ENCODE data around the gene NKAPD1. TPM values are rescaled to one million over a fixed set of nuclear protein-coding genes. Genes with fewer than 3 reads are reported as not detected.

NKAPD1 gene, protein sequence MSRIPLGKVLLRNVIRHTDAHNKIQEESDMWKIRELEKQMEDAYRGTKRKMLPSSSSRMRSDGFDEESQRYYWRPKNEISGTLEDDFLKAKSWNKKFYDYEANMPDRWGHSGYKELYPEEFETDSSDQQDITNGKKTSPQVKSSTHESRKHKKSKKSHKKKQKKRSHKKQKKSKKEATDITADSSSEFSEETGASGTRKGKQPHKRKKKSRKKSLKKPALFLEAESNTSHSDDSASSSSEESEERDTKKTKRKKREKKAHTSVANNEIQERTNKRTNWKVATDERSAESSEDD
- 6.8 and 10.5 TPM in 2 replicates for total RNA-seq

DNA sequence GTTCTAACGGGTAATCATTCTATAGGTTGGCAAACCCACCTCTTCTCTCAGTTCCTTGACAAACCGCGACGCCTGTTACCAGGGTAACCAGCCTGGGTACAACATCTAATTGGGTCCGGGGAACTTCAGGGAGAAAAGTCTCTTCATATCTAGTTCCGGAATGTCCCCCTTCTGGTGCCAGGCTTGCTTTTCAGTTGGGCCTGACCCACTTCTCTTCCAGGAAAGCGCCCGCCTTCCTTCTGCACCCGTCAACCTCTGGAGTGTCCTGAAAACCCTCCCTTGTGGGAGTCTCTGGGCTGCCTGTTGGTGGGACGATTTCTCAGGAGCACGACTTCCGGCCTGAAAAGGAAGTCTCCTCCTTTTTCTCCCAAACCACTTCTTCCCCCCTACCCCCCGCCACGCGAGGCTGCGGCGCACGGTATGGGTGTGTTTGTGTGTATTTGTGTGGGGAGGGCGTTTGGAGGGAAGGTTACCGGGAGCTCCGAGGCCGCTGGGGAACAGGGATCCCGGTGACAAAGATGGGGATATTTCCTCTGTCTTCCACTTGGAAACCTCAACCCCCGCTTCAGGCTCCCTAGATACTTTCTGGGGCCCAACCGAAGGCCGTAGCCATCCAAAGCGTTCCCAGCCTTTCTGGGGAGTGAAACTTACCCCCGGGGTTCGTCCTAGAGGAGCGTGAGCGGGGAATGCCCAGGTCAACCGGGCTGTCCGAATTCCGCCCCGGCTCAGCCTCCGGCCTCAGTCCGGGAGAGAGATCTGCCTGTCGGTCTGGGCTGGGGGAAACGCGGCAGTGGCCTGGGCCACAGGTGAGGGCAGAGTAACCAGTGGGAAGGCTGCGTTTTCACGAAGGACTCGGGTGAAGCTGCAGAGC is at the start of gene NKAPD1, which contains the start of gene PIH1D2:
NKAPD1 (plus strand) TSS at position 359 of the 871 bp plus-strand sequence. CDS start 1,276 bp downstream, outside the sequence.
PIH1D2 (minus strand) TSS at position 77 of the 871 bp plus-strand sequence. CDS start 843 bp downstream, outside the sequence.

DNA sequence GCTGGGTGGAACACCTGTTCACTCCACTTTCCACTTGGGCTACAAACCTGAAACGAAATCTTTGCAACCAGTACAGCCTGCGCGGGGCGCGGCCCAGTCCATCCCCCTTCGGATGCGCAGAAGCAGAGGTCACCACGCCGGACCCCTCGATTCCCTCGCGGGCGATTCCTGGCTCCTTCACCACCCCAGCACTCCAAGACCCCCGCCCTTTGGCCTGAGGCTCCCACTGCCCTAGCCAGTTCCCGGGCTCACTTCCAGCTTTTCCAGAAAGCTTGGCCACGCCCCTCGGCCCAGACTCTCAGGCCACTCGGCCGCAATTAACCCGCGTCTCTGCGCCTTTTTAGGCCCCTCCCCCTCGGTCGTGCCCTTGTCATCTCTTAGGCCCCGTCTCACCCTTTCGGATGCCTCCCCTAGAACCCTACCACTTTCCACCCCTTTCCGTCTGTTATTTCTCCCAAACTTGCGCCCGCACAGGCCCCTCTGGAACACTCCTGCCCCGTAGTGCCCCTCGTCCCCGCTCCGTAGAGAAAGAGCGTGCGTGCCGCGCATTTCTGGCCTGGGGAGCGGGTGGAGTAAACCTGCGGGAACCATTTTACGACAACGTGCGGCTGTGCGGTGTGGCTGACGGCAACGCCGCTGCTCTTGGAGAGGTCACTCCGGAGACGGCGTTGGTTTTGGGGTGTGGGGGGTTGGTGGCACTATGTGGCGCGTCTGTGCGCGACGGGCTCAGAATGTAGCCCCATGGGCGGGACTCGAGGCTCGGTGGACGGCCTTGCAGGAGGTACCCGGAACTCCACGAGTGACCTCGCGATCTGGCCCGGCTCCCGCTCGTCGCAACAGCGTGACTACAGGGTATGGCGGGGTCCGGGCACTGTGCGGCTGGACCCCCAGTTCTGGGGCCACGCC is 49.1 kb upstream of the NKAPD1 start, which contains the start of gene DLAT:
DLAT (plus strand) TSS at position 636 of the 906 bp plus-strand sequence; CDS start at position 701, 65 bp downstream.

DNA sequence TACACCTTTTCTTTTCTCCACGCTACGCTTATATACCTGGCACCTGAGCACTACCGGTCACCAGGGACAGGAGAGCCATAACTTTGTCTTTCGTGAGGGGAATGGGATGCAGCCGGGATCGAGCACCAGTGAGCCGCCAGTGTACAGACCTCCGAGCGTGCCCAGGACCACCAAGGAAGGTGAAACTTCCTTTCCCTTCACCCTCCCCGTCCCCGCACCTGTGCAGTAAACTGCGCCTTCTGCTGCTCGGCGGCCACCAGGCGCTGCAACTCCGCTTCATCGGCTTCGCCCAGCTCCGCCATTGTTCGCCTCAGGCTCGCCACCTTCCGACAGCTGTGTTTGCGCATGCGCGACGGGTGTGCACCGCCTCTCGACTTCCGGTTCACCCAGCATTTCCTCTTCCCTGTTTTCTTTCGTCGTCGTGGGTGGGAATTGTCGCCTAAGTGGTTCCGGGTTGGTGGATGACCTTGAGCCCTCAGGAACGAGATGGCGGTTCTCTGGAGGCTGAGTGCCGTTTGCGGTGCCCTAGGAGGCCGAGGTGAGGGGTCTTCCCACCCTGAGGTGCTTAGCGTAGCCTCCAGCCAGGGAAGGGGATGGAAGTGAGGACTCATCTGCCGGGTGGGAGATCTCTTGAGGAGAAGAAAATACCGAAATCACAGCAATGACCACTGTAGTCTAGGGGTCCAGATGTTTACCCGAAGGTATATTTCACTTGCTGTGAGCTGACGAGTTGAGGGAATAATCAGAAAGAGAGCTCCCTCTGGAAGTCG is 12.5 kb downstream of the NKAPD1 start, which contains the start of the genes SDHD and TIMM8B:
SDHD (plus strand) TSS at position 452 of the 770 bp plus-strand sequence; CDS start at position 487, 35 bp downstream.
TIMM8B (minus strand) TSS at position 335 of the 770 bp plus-strand sequence; CDS start at position 302, 33 bp downstream.

Other genes with a start within 250 kb of the NKAPD1 start
- gene ALG9, start 202.7 kb upstream of the NKAPD1 start, total RNA-seq = 23.7 and 26.6 TPM in 2 replicates
- 3.0 and 3.1 TPM in 2 replicates for gene FDXACB1, start 195.1 kb upstream of the NKAPD1 start, total RNA-seq
- 20.4 and 41.7 TPM in 2 replicates for gene CFAP68, start 194.8 kb upstream of the NKAPD1 start, total RNA-seq
- 12.7 and 45.5 TPM in 2 replicates for gene CRYAB, start 162.5 kb upstream of the NKAPD1 start, total RNA-seq
- 0.33 and 1.0 TPM in 2 replicates for gene HSPB2, start 161.6 kb upstream of the NKAPD1 start, total RNA-seq
- 1.6 and 5.2 TPM in 2 replicates for gene C11orf52, start 155.4 kb upstream of the NKAPD1 start, total RNA-seq
- gene DIXDC1, start 137.0 kb upstream of the NKAPD1 start, total RNA-seq = 13.4 and 20.9 TPM in 2 replicates
- gene DLAT, start 48.9 kb upstream of the NKAPD1 start, total RNA-seq = 25.1 and 46.8 TPM in 2 replicates
- 0.51 and 0.98 TPM in 2 replicates for gene PIH1D2, start 282 bp upstream of the NKAPD1 start, total RNA-seq
- gene TIMM8B, start 12.5 kb downstream of the NKAPD1 start, total RNA-seq = 58.6 and 70.9 TPM in 2 replicates
- gene SDHD, start 12.6 kb downstream of the NKAPD1 start, total RNA-seq = 96.5 and 112 TPM in 2 replicates
- gene IL18, start 89.8 kb downstream of the NKAPD1 start, total RNA-seq = 19.9 and 54.5 TPM in 2 replicates
- gene TEX12, start 93.1 kb downstream of the NKAPD1 start, total RNA-seq = 0.25 TPM in 1 of 2 replicates, not detected in the other
- gene BCO2, start 101.2 kb downstream of the NKAPD1 start, total RNA-seq = 1.8 and 2.1 TPM in 2 replicates
- gene PTS, start 152.1 kb downstream of the NKAPD1 start, total RNA-seq = 19.5 and 23.3 TPM in 2 replicates
- gene PLET1, start 186.6 kb downstream of the NKAPD1 start, total RNA-seq = not detected in 2 replicates